Cardiac fibroblast (primary cell): ENCODE measurements around the gene USPL1.

Experiments used
- DNase-seq, 2 donors: peaks; one replicate each; pipeline versions ENCODE4 v3.0.0 to v3.0.0-alpha.2; 2010; ENCODE audit warnings: low read depth in 2 of 2
- H3K4me3 ChIP-seq, 2 donors: replicated peaks in 1 of 2; 1 replicate in 1 of 2; 2 replicates in 1 of 2; pipeline ENCODE4 v1.5.1; 2011; ENCODE audit warnings: low read depth in 2 of 2, low read length in 2 of 2, mild to moderate bottlenecking in 2 of 2, moderate library complexity in 1 of 2
- CTCF ChIP-seq: IDR thresholded peaks from one replicate; pipeline ENCODE4 v1.5.1; 2011; ENCODE audit warnings: low read depth, mild to moderate bottlenecking, low read length, inconsistent platforms

Gene USPL1

GRCh38 chr13:30685987-30686386, 68.3 kb downstream of the USPL1 start:
- no peak for DNase-seq
- no peak overlapping the region for H3K4me3 ChIP-seq

DNA sequence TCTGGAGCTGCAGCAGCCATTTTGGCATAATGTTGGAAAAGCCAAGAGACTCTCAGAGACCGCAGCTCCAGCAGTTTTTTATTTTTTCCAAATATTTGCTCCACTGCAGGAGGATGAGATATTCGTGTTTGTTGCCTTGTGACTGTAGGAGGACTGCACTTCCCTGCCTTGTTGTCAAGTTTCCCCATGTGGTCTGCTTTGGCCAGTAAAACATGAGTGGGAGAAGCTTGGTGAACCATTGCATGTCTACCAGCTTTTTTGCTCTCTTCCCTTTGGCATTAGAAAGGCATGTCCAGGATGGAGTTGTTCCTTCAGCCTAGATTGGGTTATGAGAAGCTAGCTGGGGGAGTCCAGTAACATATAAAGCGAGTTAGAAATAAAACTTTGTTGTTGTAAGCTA, 69.9 kb downstream of the USPL1 start:
- no peak overlapping the region for H3K4me3 ChIP-seq
- no peak for DNase-seq
- no peak for TF ChIP-seq CTCF

More at GRCh38 chr13:30685987-30686386, 68.3 kb downstream of the USPL1 start:
- no peak for TF ChIP-seq CTCF

GRCh38 chr13:30689752-30690151, 72.0 kb downstream of the USPL1 start:
- TF ChIP-seq CTCF: no peak
- DNase-seq: no peak
- H3K4me3 ChIP-seq: peak overlapping the region in 1 of 2 donors; percentile 57

DNA sequence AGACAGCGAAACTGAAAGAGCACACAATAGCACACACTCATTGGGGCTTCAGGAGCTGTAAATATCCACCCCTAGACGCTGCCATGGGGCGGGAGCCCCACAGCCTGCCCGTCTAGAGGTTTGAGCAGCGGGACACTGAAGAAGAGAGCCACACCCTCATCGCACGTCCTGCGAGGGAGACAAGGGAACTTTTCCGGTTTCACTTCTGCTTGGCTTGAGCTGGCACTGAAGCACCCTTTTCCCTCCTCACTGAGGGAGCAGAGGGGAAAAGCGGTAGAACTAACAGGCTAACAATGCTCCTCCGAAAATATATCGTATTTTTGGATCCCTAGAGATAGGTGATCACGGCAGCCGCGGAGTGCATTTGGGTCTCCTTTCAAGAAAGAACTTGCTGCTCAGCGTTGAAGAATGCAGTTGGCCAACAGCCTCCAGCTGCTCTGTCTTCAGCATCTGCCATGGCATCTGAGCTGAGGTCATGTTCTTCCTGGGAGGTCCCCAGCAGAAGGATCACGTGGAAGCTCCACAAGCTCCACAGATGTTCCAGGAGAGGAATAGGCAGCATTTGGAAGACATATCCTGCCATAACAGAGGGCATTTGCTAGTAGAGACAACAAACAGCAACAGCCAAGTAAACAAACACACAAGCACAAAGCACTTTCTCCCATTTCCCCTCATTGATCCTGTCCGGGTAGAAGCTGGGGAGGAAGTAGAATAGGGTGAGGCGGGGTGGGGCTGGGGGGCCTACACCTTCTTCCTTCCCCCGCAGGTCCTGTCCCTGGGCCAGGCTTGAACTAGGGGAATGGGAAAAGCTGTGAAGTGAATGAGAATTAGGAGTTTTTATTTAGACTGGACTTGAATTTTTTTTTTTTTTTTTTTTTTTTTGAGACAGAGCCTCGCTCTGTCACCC, 72.8 kb downstream of the USPL1 start:
- peak overlapping the region; percentile 35 to 57 for H3K4me3 ChIP-seq
- peak; percentile 96 to 99 for DNase-seq
- no peak for TF ChIP-seq CTCF

- H3K4me3 ChIP-seq: no peak overlapping the region
- DNase-seq: no peak
- no peak for TF ChIP-seq CTCF
These were observed 74.4 kb downstream of the USPL1 start for GRCh38 chr13:30692113-30692512.

- TF ChIP-seq CTCF: no peak
- H3K4me3 ChIP-seq: no peak overlapping the region
- DNase-seq: peak in 1 of 2 donors; percentile 33
These were observed 78.8 kb downstream of the USPL1 start for GRCh38 chr13:30696278-30697176.
